ENCODE results near the gene NUDC. TPM values are rescaled to one million over a fixed set of nuclear protein-coding genes. Genes with fewer than 3 reads are reported as not detected.
A peak's percentile ranks its signal among the peaks of the same experiment; 100 is the strongest.

The NUDC gene
- total and polyA plus RNA-seq, 2 of the 13 experiments (the other 11 are each of a cell fraction or from before 2014, with no cell fraction given) = 34.7 to 104 TPM

DNA sequence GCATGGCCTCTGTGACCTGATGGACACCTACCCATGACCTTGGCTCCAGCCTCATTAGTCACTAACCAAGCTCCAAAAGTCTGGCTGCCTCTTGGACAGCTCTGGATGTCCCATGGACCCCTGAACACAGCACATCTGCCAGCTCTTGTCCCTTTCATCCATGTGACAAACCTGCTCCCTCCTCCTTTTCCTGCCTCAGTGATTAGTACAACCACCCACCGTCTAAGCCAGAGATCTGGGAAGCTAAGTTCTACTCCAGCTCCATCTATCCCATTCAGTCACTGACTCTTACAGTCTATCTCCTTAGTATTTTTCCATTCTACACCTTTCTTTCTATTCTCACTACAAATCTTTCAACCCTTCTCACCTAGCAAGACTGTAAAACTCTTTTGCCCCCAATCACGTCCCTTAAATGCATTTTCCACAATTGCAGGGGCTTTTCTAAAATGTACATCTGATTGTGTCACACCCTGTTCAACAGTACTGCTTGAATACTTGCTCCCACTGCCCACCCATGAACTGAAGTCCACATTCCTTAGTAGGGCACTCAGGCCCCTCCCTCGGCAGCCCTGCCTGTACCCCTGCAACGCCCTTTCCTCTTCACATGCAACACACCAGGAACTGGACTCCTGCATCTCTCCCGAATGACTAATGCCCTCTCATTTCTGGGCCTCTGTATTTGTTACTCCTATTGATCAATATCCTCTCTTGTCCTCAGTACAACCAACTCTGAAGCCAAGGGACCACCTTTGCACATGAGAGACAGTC lies 38.7 kb upstream of the NUDC start:
- in situ Hi-C loops (cut with HindIII; ENCODE audit: extremely low pct_ligation_motif_present, low pct_unique_long_range_greater_than_20kb) (no loop called here), intact Hi-C loops (cut with micrococcal nuclease; ENCODE audit: unreplicated experiment) (no loop called here)
- ChIA-PET CTCF (ENCODE audit: low intra/inter-chr PET ratio, low total read pairs) (no interaction called here), POLR2A (interaction anchor here (0.8 to 3.5 kb wide), 7 partner anchors 15 to 55 kb away, joined by 3 to 23 read pairs (median 9); partner anchors contain the start of genes GPATCH3 and NR0B2)
- BruUV-seq (replicated peaks) = TSS peak; percentile 33
- FAIRE-seq (no peak), ATAC-seq (peak; percentile 48), DNase-seq (ENCODE audit: low spot score) (no peak)
- H3K27ac ChIP-seq (ENCODE audit: extremely low read length, insufficient read depth, low read length) = peak overlapping the region; percentile 14
- H3K27me3 ChIP-seq (ENCODE audit: control insufficient read depth in 1 of 2, insufficient read depth in 2 of 2, low read length in 2 of 2) = no peaks in the 10 kb centered on the region
- no peak overlapping the region for H3K4me2 ChIP-seq (ENCODE audit: low read depth, low read length)
- peaks cover 2% of the 10 kb centered on the region for H3K79me2 ChIP-seq (ENCODE audit: insufficient read depth, low read length)
- 67% methylated on average over 5 of the region's 5 CpGs for WGBS (ENCODE audit: low lambda C conversion rate)
- H3K4me3 ChIP-seq (replicated peaks in 1 of 3; ENCODE audit: insufficient read depth in 1 of 3, low read depth in 2 of 3, low read length in 3 of 3) = no peak overlapping the region
- H3K9ac ChIP-seq (ENCODE audit: insufficient read depth, low read depth, low read length) = no peak overlapping the region
- H3K4me1 ChIP-seq (ENCODE audit: insufficient read depth, low read length) = peaks cover 37% of the 10 kb centered on the region
- H3K9me3 ChIP-seq (ENCODE audit: low read length) = no peaks in the 10 kb centered on the region
- no peak overlapping the region for H2AFZ ChIP-seq (ENCODE audit: low read length)
- no peaks in the 10 kb centered on the region for H4K20me1 ChIP-seq (ENCODE audit: insufficient read depth, low read length)
- peaks cover 17 to 65% of the 10 kb centered on the region in 2 experiments; a peak in 4 of 5 replicates for H3K36me3 ChIP-seq (replicated peaks in 1 of 2; ENCODE audit: control insufficient read depth in 1 of 2, insufficient read depth in 2 of 2, low read length in 2 of 2)
- TF ChIP-seq HDAC2 (CRISPR knock-in tag; IDR thresholded peaks at IDR 0.05) (no peak), ZSCAN25 (CRISPR knock-in tag; IDR thresholded peaks at IDR 0.05) (peak; percentile 55; the same call in 1 of the 2 replicates), ZNF776 (CRISPR knock-in tag; IDR thresholded peaks at IDR 0.05) (no peak), SKI (IDR thresholded peaks at IDR 0.05; ENCODE audit: partially characterized antibody) (peak; percentile 27), ETV5 (CRISPR knock-in tag; IDR thresholded peaks at IDR 0.05; ENCODE audit: borderline replicate concordance) (no peak), CBX5 (CRISPR knock-in tag; IDR thresholded peaks at IDR 0.05; ENCODE audit: borderline replicate concordance) (no peak), PCBP2 (optimal IDR thresholded peaks at IDR 0.05; ENCODE audit: low read depth, low read length, poor library complexity, severe bottlenecking) (no peak), ZNF121 (CRISPR knock-in tag; IDR thresholded peaks at IDR 0.05) (no peak), ZNF550 (CRISPR knock-in tag; IDR thresholded peaks at IDR 0.05; ENCODE audit: borderline replicate concordance) (no peak), GABPB1 (CRISPR knock-in tag; IDR thresholded peaks at IDR 0.05) (no peak), ATF7-NPFF (CRISPR knock-in tag; IDR thresholded peaks at IDR 0.05; ENCODE audit: low read depth) (no peak), ZNF180 (CRISPR knock-in tag; IDR thresholded peaks at IDR 0.05; ENCODE audit: borderline replicate concordance, low read depth) (no peak), ZNF644 (CRISPR knock-in tag; IDR thresholded peaks at IDR 0.05; ENCODE audit: low read depth) (no peak), JDP2 (CRISPR knock-in tag; IDR thresholded peaks at IDR 0.05; ENCODE audit: borderline replicate concordance) (no peak), RFXANK (CRISPR knock-in tag; IDR thresholded peaks at IDR 0.05) (no peak), ZNF292 (CRISPR knock-in tag; IDR thresholded peaks at IDR 0.05; ENCODE audit: borderline replicate concordance, low read depth) (no peak), SMARCC2 (IDR thresholded peaks at IDR 0.05) (no peak), KMT2B (CRISPR knock-in tag; IDR thresholded peaks at IDR 0.05) (no peak)
- TF ChIP-seq, protein P1, sequence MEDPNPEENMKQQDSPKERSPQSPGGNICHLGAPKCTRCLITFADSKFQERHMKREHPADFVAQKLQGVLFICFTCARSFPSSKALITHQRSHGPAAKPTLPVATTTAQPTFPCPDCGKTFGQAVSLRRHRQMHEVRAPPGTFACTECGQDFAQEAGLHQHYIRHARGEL (CRISPR knock-in tag; IDR thresholded peaks at IDR 0.05) = no peak
- TF ChIP-seq, protein P2, sequence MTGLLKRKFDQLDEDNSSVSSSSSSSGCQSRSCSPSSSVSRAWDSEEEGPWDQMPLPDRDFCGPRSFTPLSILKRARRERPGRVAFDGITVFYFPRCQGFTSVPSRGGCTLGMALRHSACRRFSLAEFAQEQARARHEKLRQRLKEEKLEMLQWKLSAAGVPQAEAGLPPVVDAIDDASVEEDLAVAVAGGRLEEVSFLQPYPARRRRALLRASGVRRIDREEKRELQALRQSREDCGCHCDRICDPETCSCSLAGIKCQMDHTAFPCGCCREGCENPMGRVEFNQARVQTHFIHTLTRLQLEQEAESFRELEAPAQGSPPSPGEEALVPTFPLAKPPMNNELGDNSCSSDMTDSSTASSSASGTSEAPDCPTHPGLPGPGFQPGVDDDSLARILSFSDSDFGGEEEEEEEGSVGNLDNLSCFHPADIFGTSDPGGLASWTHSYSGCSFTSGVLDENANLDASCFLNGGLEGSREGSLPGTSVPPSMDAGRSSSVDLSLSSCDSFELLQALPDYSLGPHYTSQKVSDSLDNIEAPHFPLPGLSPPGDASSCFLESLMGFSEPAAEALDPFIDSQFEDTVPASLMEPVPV (CRISPR knock-in tag; IDR thresholded peaks at IDR 0.05) = no peak
- TF ChIP-seq, protein P3, sequence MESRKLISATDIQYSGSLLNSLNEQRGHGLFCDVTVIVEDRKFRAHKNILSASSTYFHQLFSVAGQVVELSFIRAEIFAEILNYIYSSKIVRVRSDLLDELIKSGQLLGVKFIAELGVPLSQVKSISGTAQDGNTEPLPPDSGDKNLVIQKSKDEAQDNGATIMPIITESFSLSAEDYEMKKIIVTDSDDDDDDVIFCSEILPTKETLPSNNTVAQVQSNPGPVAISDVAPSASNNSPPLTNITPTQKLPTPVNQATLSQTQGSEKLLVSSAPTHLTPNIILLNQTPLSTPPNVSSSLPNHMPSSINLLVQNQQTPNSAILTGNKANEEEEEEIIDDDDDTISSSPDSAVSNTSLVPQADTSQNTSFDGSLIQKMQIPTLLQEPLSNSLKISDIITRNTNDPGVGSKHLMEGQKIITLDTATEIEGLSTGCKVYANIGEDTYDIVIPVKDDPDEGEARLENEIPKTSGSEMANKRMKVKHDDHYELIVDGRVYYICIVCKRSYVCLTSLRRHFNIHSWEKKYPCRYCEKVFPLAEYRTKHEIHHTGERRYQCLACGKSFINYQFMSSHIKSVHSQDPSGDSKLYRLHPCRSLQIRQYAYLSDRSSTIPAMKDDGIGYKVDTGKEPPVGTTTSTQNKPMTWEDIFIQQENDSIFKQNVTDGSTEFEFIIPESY (CRISPR knock-in tag; IDR thresholded peaks at IDR 0.05) = peak; percentile 65
- TF ChIP-seq, protein P4, sequence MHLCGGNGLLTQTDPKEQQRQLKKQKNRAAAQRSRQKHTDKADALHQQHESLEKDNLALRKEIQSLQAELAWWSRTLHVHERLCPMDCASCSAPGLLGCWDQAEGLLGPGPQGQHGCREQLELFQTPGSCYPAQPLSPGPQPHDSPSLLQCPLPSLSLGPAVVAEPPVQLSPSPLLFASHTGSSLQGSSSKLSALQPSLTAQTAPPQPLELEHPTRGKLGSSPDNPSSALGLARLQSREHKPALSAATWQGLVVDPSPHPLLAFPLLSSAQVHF (CRISPR knock-in tag; IDR thresholded peaks at IDR 0.05) = no peak

Data from HepG2 (cell line).